Cardiac muscle cell (in vitro differentiated cells and primary cell): ENCODE results near the gene EFCAB12. TPM values are rescaled to one million over a fixed set of nuclear protein-coding genes. Genes with fewer than 3 reads are reported as not detected.
"Not testable (repeated sequence)": the region's sequence is repeated elsewhere in the genome, so short reads cannot be mapped to it uniquely, and the experiment has no call there.

ENCODE experiments used
- DNase-seq, 2 donors: peaks; one replicate each; pipeline versions ENCODE4 v3.0.0 to v3.0.0-alpha.2; 2010 to 2017; ENCODE audit warnings: low read depth in 1 of 2, low spot score in 1 of 2
- H3K27ac ChIP-seq: fragments of 200-600 bp; sonication (generic); 2 replicates; pipeline ENCODE4 v1.5.1; 2016
- H3K27me3 ChIP-seq: fragments of 200-600 bp; sonication (generic); 2 replicates; pipeline ENCODE4 v1.6.0; 2016; ENCODE audit warnings: control low read depth
- H3K36me3 ChIP-seq: fragments of 200-600 bp; sonication (generic); 2 replicates; pipeline ENCODE4 v1.5.1; 2016; ENCODE audit warnings: control low read depth
- H3K4me1 ChIP-seq: fragments of 200-600 bp; sonication (generic); 2 replicates; pipeline ENCODE4 v1.8.1; 2017; ENCODE audit warnings: low read depth, mild to moderate bottlenecking, mixed run types
- H3K4me3 ChIP-seq: fragments of 200-600 bp; sonication (generic); 2 replicates; pipeline ENCODE4 v1.5.1; 2016; ENCODE audit warnings: mild to moderate bottlenecking
- H3K9me3 ChIP-seq: fragments of 200-600 bp; sonication (generic); 2 replicates; pipeline ENCODE4 v1.5.1; 2017; ENCODE audit warnings: low read depth, mild to moderate bottlenecking, control low read depth
- polyA plus RNA-seq: library from polyadenylated mRNA; unstranded; fragments of >200 nt; fragmentation: Nextera tagmentation; extraction: Ambion mirVana; gene quantifications from 2 replicates; pipeline ENCODE4 v1.2.1, GENCODE V29; 2016
- total RNA-seq: library from RNA; depleted of rRNA; stranded (reverse); fragments of >200 nt; gene quantifications from 2 replicates; pipeline ENCODE4 v1.2.3, GENCODE V29; 2016
- TF ChIP-seq, protein P1 (sequence below): IDR thresholded peaks from 2 replicates; pipeline ENCODE4 v1.5.1; 2012; ENCODE audit warnings: low read depth, mild to moderate bottlenecking, low read length

EFCAB12 gene
- total and polyA plus RNA-seq, 2 experiments from 2014 or later = 0.48 to 1.7 TPM

- DNase-seq = no peak
- Histone ChIP-seq H3K36me3 (no peaks in the 10 kb centered on the region), H3K27me3 (no peaks in the 10 kb centered on the region), H3K4me1 (peaks cover 7% of the 10 kb centered on the region), H3K4me3 (peak overlapping the region; percentile 85), H3K27ac (no peak overlapping the region), H3K9me3 (no peaks in the 10 kb centered on the region)
- TF ChIP-seq, protein P1, sequence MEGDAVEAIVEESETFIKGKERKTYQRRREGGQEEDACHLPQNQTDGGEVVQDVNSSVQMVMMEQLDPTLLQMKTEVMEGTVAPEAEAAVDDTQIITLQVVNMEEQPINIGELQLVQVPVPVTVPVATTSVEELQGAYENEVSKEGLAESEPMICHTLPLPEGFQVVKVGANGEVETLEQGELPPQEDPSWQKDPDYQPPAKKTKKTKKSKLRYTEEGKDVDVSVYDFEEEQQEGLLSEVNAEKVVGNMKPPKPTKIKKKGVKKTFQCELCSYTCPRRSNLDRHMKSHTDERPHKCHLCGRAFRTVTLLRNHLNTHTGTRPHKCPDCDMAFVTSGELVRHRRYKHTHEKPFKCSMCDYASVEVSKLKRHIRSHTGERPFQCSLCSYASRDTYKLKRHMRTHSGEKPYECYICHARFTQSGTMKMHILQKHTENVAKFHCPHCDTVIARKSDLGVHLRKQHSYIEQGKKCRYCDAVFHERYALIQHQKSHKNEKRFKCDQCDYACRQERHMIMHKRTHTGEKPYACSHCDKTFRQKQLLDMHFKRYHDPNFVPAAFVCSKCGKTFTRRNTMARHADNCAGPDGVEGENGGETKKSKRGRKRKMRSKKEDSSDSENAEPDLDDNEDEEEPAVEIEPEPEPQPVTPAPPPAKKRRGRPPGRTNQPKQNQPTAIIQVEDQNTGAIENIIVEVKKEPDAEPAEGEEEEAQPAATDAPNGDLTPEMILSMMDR = no peak
Measured at GRCh38 chr3:129399895-129400357, 28.5 kb downstream of the EFCAB12 start.

DNA sequence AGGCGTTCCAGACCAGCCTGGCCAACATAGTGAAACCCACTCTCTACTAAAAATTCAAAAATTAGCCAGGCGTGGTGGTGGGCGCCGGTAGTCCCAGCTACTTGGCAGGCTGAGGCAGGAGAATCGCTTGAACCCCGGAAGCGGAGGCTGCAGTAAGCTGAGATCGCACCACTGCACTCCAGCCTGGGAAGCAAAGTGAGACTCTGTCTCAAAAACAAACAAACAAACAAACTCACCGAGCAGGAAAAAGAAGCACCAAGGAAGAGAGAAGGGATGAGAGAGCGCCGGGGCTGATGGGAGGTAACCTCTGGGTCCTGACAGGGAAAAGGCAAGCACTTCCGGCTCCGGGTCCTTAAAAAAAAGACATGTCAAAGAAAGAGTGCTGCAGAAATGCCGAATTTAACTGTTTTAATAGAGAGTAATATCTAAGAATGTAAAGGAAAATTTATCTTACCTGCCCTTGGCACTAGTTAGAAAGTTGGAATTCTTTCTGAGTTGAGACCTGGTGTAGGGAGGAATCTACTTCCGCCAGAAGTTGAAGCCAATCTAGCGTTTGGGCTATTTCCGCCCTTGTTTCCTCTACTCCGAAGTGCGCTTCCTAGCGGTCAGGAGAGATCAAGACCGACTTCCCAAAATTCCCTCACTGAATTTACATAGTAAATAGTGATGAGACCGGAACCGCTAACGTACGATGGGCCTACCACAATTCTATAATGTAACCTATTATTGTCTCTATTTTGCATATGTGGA, 29.1 kb downstream of the EFCAB12 start:
- peak; percentile 92 to 98 for DNase-seq
- H3K4me3 ChIP-seq = peak overlapping the region; percentile 85
- no peaks in the 10 kb centered on the region for H3K9me3 ChIP-seq
- peak overlapping the region; percentile 83 for H3K27ac ChIP-seq
- H3K36me3 ChIP-seq = no peaks in the 10 kb centered on the region
- no peaks in the 10 kb centered on the region for H3K27me3 ChIP-seq
- TF ChIP-seq, protein P1 = peak; percentile 78
- H3K4me1 ChIP-seq = peaks cover 7% of the 10 kb centered on the region

- TF ChIP-seq, protein P1 = no peak
- no peaks in the 10 kb centered on the region for H3K27me3 ChIP-seq
- H3K4me3 ChIP-seq = peak overlapping the region; percentile 85
- no peak overlapping the region for H3K27ac ChIP-seq
- DNase-seq = peak; percentile 32 to 37
- H3K36me3 ChIP-seq = no peaks in the 10 kb centered on the region
- no peaks in the 10 kb centered on the region for H3K9me3 ChIP-seq
- peaks cover 7% of the 10 kb centered on the region for H3K4me1 ChIP-seq
Measured at GRCh38 chr3:129398803-129399144, 29.7 kb downstream of the EFCAB12 start.

DNA sequence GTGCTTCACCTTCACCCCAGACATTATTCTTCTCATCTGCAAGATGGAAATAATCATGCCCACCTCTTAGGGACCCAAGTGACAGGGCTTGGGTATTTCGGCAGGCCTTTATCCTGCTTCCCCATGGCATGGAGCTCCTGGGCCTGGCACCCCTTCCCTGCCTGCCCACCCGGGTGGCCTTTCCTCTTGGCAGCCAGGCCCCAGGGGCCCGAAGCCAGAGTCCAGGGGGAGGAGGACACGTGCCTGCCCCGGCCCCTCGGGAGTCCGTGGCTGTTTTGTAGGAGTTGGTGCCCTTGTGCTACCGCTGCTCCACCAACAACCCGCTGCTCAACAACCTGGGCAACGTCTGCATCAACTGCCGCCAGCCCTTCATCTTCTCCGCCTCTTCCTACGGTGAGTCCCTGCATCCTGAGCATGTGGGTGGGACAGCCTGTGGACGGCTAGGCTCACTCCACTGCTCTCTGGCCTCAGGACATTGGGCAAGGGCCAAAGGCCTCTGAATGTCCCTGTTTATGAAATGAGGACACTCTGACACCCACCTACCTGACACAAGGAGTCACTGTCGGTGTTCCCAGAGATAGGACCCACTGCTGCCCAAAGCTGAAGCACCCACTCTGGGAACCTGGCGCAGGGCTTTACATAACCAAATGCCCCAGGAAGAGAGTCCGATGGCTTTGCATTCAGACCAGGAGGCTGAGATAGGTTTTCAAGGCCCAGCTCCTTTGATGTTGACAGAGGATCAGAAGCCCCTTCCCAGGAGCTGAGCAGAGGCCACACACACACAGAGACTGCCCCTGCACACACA, 34.5 kb downstream of the EFCAB12 start:
- not testable (repeated sequence) for H3K4me1 ChIP-seq, DNase-seq, H3K27ac ChIP-seq, H3K4me3 ChIP-seq, H3K9me3 ChIP-seq, H3K27me3 ChIP-seq
- peaks cover 14% of the 10 kb centered on the region for H3K36me3 ChIP-seq

DNA sequence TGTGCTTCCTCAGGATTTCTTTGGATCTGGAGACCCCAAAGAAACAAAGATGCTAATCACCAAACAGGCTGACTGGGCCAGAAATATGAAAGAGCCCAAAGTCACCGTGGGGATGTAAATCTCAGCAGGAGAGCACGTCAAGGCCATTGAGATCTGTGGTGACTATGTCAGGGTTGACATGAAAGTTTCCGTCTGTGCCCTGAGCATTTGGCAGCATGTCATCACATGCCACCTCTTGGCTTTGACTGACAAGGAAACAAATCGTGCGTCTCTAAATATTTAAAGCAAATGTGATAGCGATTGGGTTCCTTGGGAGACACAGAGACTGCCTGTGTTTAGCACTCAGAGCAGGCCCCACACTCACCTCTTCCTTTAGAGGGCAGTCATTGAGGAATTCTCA, 35.2 kb downstream of the EFCAB12 start:
- H3K36me3 ChIP-seq = peaks cover 14% of the 10 kb centered on the region
- TF ChIP-seq, protein P1 = no peak
- no peaks in the 10 kb centered on the region for H3K9me3 ChIP-seq
- H3K27ac ChIP-seq = no peak overlapping the region
- H3K4me3 ChIP-seq = no peak overlapping the region
- H3K27me3 ChIP-seq = no peaks in the 10 kb centered on the region
- DNase-seq = no peak
- peaks cover 3% of the 10 kb centered on the region for H3K4me1 ChIP-seq

GRCh38 chr3:129392106-129392887, 36.1 kb downstream of the EFCAB12 start:
- H3K27me3 ChIP-seq, H3K4me1 ChIP-seq, H3K4me3 ChIP-seq, H3K9me3 ChIP-seq, H3K27ac ChIP-seq, DNase-seq: not testable (repeated sequence)
- H3K36me3 ChIP-seq = peaks cover 17% of the 10 kb centered on the region

DNA sequence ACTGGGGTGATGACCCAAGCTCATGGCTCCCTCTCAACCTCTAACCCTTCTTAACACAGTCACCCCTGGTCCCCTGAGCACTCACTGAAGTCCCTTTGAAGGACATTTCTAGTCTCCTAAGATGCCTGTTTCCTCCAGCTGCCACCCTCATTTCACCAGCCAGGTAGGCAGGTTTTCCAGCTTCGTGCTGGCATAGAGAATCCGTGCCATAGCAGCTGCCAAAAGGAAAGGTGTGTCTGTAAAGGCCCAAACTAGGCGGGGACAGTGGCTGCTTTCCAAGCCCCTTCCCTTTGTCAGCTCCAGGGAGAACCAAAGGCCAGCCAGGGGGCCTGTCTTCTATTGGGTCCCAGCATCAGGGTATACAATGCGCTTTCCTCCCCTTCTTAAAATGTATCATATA, 36.9 kb downstream of the EFCAB12 start:
- H3K4me3 ChIP-seq, H3K27me3 ChIP-seq, H3K4me1 ChIP-seq, H3K9me3 ChIP-seq, DNase-seq, H3K27ac ChIP-seq: not testable (repeated sequence)
- H3K36me3 ChIP-seq = peaks cover 19% of the 10 kb centered on the region
